Neural progenitor cell (in vitro differentiated cells): ENCODE measurements around the gene MSI1. TPM values are rescaled to one million over a fixed set of nuclear protein-coding genes. Genes with fewer than 3 reads are reported as not detected.

Experiments
- DNase-seq: peaks from one replicate; pipeline ENCODE4 v3.0.0-alpha.2; 2016; ENCODE audit warnings: low spot score
- H2AFZ ChIP-seq: fragments of 200-600 bp; sonication (generic); replicated peaks from 2 replicates; pipeline ENCODE4 v1.6.1; 2016; ENCODE audit warnings: antibody characterized with exemption
- H3F3A ChIP-seq: fragments of 200-600 bp; sonication (generic); 2 replicates; pipeline ENCODE4 v1.6.1; 2016; ENCODE audit warnings: antibody characterized with exemption, low read depth
- H3K27ac ChIP-seq: fragments of 200-600 bp; sonication (generic); 2 replicates; pipeline ENCODE4 v1.5.1; 2016; ENCODE audit warnings: mild to moderate bottlenecking
- H3K27me3 ChIP-seq: fragments of 200-600 bp; sonication (generic); 2 replicates; pipeline ENCODE4 v1.6.1; 2016; ENCODE audit warnings: mild to moderate bottlenecking, moderate library complexity
- H3K36me3 ChIP-seq: fragments of 200-600 bp; sonication (generic); 2 replicates; pipeline ENCODE4 v1.5.1; 2016
- H3K4me1 ChIP-seq: fragments of 200-600 bp; sonication (generic); 2 replicates; pipeline ENCODE4 v1.6.1; 2016; ENCODE audit warnings: mixed run types
- H3K4me2 ChIP-seq: fragments of 200-600 bp; sonication (generic); 2 replicates; pipeline ENCODE4 v1.6.1; 2016
- H3K4me3 ChIP-seq: fragments of 200-600 bp; sonication (generic); 2 replicates; pipeline ENCODE4 v1.5.1; 2016
- H3K79me2 ChIP-seq: fragments of 200-600 bp; sonication (generic); 2 replicates; pipeline ENCODE4 v1.6.1; 2016; ENCODE audit warnings: low read depth
- H3K9ac ChIP-seq: fragments of 200-600 bp; sonication (generic); 2 replicates; pipeline ENCODE4 v1.6.1; 2016
- H3K9me3 ChIP-seq: fragments of 200-600 bp; sonication (generic); 2 replicates; pipeline ENCODE4 v1.5.1; 2016; ENCODE audit warnings: low read depth
- H4K20me1 ChIP-seq: fragments of 200-600 bp; sonication (generic); 2 replicates; pipeline ENCODE4 v1.6.1; 2016; ENCODE audit warnings: low read depth
- H3K27ac Mint-ChIP-seq: 3 replicates; pipeline ENCODE4 v1.8.0; 2021; ENCODE audit warnings: mixed read lengths
- H3K27me3 Mint-ChIP-seq: 2 replicates; pipeline ENCODE4 v1.8.0; 2022; ENCODE audit warnings: low read depth, mild to moderate bottlenecking, inconsistent platforms, moderate library complexity, mixed read lengths; ENCODE audit not compliant: insufficient read depth
- H3K36me3 Mint-ChIP-seq: 3 replicates; pipeline ENCODE4 v1.8.0; 2021; ENCODE audit warnings: mixed read lengths
- H3K4me1 Mint-ChIP-seq: 3 replicates; pipeline ENCODE4 v1.8.0; 2021; ENCODE audit warnings: mixed read lengths
- H3K4me3 Mint-ChIP-seq: 3 replicates; pipeline ENCODE4 v1.8.0; 2021; ENCODE audit warnings: mild to moderate bottlenecking, moderate library complexity, mixed read lengths
- H3K9me3 Mint-ChIP-seq: 3 replicates; pipeline ENCODE4 v1.8.0; 2020; ENCODE audit warnings: mixed read lengths
- EZH2 ChIP-seq: fragments of 200-600 bp; sonication (generic); IDR thresholded peaks from 2 replicates; pipeline ENCODE4 v1.6.1; 2017; ENCODE audit warnings: antibody characterized with exemption, mild to moderate bottlenecking, moderate library complexity
- EZH2phosphoT487 ChIP-seq: fragments of 200-600 bp; sonication (generic); IDR thresholded peaks from 2 replicates; pipeline ENCODE4 v1.6.1; 2017; ENCODE audit warnings: antibody characterized with exemption
- total RNA-seq: library from RNA; depleted of rRNA; stranded (reverse); fragments of >200 nt; gene quantifications from 2 replicates; pipeline ENCODE4 v1.2.3, GENCODE V29; 2015; ENCODE audit warnings: low replicate concordance
- TF ChIP-seq, protein P1 (sequence below): fragments of 200-600 bp; sonication (generic); IDR thresholded peaks from 2 replicates; pipeline ENCODE4 v1.5.1; 2017; ENCODE audit warnings: antibody characterized with exemption, mild to moderate bottlenecking

Gene MSI1
- total RNA-seq, 1 donor from 2014 or later: 40.2 TPM

GRCh38 chr12:120317224-120318105, 51.5 kb downstream of the MSI1 start:
- Histone ChIP-seq H2AFZ (peak overlapping the region; percentile 14), H3K9me3 (no peaks in the 10 kb centered on the region), H3K4me3 (peak overlapping the region; percentile 44), H3K27me3 (no peaks in the 10 kb centered on the region), H3K79me2 (no peaks in the 10 kb centered on the region), H3F3A (peaks cover 30% of the 10 kb centered on the region), H4K20me1 (no peaks in the 10 kb centered on the region), H3K36me3 (no peaks in the 10 kb centered on the region), H3K9ac (no peak overlapping the region), H3K27ac (no peak overlapping the region), H3K4me2 (peak overlapping the region; percentile 77), H3K4me1 (peaks cover 6% of the 10 kb centered on the region)
- H3K36me3 Mint-ChIP-seq: no peaks in the 10 kb centered on the region
- H3K27ac Mint-ChIP-seq: peak overlapping the region; percentile 82
- peak overlapping the region; percentile 88 for H3K4me3 Mint-ChIP-seq
- DNase-seq: peak; percentile 100
- peaks cover 11% of the 10 kb centered on the region for H3K4me1 Mint-ChIP-seq
- TF ChIP-seq, protein P1, sequence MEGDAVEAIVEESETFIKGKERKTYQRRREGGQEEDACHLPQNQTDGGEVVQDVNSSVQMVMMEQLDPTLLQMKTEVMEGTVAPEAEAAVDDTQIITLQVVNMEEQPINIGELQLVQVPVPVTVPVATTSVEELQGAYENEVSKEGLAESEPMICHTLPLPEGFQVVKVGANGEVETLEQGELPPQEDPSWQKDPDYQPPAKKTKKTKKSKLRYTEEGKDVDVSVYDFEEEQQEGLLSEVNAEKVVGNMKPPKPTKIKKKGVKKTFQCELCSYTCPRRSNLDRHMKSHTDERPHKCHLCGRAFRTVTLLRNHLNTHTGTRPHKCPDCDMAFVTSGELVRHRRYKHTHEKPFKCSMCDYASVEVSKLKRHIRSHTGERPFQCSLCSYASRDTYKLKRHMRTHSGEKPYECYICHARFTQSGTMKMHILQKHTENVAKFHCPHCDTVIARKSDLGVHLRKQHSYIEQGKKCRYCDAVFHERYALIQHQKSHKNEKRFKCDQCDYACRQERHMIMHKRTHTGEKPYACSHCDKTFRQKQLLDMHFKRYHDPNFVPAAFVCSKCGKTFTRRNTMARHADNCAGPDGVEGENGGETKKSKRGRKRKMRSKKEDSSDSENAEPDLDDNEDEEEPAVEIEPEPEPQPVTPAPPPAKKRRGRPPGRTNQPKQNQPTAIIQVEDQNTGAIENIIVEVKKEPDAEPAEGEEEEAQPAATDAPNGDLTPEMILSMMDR: peak; percentile 61
- no peak for TF ChIP-seq EZH2
- H3K9me3 Mint-ChIP-seq: no peaks in the 10 kb centered on the region
- H3K27me3 Mint-ChIP-seq: peaks cover 2% of the 10 kb centered on the region

- Histone ChIP-seq H3K4me1 (peaks cover 6% of the 10 kb centered on the region), H2AFZ (peak overlapping the region; percentile 14), H3F3A (peaks cover 24% of the 10 kb centered on the region), H3K79me2 (no peaks in the 10 kb centered on the region), H3K4me2 (peak overlapping the region; percentile 77), H3K4me3 (peak overlapping the region; percentile 44), H3K27me3 (no peaks in the 10 kb centered on the region), H4K20me1 (no peaks in the 10 kb centered on the region), H3K9ac (no peak overlapping the region), H3K36me3 (no peaks in the 10 kb centered on the region), H3K9me3 (no peaks in the 10 kb centered on the region), H3K27ac (no peak overlapping the region)
- H3K27ac Mint-ChIP-seq: no peak overlapping the region
- peaks cover 2% of the 10 kb centered on the region for H3K27me3 Mint-ChIP-seq
- DNase-seq: no peak
- H3K9me3 Mint-ChIP-seq: no peaks in the 10 kb centered on the region
- H3K36me3 Mint-ChIP-seq: no peaks in the 10 kb centered on the region
- TF ChIP-seq EZH2phosphoT487: no peak
- TF ChIP-seq, protein P1: no peak
- no peak for TF ChIP-seq EZH2
- H3K4me1 Mint-ChIP-seq: peaks cover 11% of the 10 kb centered on the region
- peak overlapping the region; percentile 88 for H3K4me3 Mint-ChIP-seq
Observed at GRCh38 chr12:120316798-120317223, 52.2 kb downstream of the MSI1 start.

GRCh38 chr12:120314220-120314619, 54.7 kb downstream of the MSI1 start:
- H3K4me2 ChIP-seq: no peak overlapping the region
- no peaks in the 10 kb centered on the region for H3K36me3 ChIP-seq
- no peaks in the 10 kb centered on the region for H3K79me2 ChIP-seq
- TF ChIP-seq EZH2 (no peak), EZH2phosphoT487 (no peak)
- TF ChIP-seq, protein P1: peak; percentile 45
- Mint-ChIP-seq H3K4me3 (no peak overlapping the region), H3K9me3 (no peaks in the 10 kb centered on the region), H3K4me1 (peaks cover 11% of the 10 kb centered on the region), H3K36me3 (no peaks in the 10 kb centered on the region), H3K27ac (no peak overlapping the region), H3K27me3 (no peaks in the 10 kb centered on the region)
- no peak overlapping the region for H3K9ac ChIP-seq
- no peak overlapping the region for H3K4me3 ChIP-seq
- peak; percentile 36 for DNase-seq
- no peak overlapping the region for H3K27ac ChIP-seq
- peaks cover 6% of the 10 kb centered on the region for H3K4me1 ChIP-seq
- no peaks in the 10 kb centered on the region for H3K27me3 ChIP-seq
- peaks cover 19% of the 10 kb centered on the region for H3F3A ChIP-seq
- no peaks in the 10 kb centered on the region for H3K9me3 ChIP-seq
- no peak overlapping the region for H2AFZ ChIP-seq
- no peaks in the 10 kb centered on the region for H4K20me1 ChIP-seq
